ENCODE results near the gene PAX8. TPM values are rescaled to one million over a fixed set of nuclear protein-coding genes. Genes with fewer than 3 reads are reported as not detected.

Gene PAX8
- total RNA-seq, 4 donors from 2014 or later = 0.62 to 2.5 (median 1.1) TPM; not detected in 1

DNA sequence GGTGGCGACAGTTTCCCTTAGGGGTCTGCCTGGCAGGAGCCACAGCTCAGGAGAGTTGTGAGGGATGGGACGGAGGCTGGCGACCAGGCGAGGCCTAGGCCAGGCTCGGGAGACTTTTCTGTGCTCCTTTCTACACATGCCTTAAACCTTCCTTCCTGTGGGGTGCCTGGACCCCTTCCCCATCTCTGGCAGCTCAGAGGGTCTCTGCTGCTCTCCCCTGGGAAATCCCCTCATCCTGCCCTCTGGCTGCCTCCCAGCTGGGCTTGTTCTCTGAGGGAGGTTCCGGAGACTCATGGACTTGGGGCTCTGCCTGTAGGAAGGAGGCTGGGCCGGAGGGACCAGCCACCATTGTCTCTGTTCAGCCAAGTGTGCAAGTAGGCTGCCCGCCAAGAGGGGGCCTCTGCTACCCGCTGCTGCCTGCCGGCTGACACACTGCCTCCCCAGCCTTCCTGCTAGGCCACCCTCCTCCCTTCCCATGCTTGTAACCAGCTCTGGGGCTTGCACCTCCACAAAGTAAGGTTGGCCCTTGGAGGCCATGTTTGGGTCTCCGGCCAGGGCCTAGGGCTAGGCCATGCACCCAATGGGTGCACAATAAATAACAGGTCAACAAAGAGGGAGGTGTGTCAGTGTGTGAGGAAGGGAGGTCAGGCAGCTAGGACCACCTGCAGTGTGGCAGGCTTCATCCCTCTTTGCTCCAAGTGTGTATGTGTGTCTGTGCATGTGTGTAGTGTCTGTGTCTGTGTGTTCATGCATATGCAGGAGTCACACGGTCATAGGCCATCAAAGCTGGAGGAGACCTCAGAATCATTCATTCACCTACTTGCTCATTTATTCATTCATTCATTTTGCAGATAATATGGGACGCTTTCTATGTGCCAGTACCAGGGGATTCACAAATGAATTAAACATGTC lies 76.2 kb downstream of the PAX8 start:
- Histone ChIP-seq H3K36me3 (no peaks in the 10 kb centered on the region), H3K4me1 (peaks cover 0 to 22% (median 5%) of the 10 kb centered on the region in 3 donors), H3K4me3 (no peak overlapping the region), H3K27me3 (no peaks in the 10 kb centered on the region), H3K9me3 (no peaks in the 10 kb centered on the region), H3K27ac (no peak overlapping the region)
- TF ChIP-seq, protein P1, sequence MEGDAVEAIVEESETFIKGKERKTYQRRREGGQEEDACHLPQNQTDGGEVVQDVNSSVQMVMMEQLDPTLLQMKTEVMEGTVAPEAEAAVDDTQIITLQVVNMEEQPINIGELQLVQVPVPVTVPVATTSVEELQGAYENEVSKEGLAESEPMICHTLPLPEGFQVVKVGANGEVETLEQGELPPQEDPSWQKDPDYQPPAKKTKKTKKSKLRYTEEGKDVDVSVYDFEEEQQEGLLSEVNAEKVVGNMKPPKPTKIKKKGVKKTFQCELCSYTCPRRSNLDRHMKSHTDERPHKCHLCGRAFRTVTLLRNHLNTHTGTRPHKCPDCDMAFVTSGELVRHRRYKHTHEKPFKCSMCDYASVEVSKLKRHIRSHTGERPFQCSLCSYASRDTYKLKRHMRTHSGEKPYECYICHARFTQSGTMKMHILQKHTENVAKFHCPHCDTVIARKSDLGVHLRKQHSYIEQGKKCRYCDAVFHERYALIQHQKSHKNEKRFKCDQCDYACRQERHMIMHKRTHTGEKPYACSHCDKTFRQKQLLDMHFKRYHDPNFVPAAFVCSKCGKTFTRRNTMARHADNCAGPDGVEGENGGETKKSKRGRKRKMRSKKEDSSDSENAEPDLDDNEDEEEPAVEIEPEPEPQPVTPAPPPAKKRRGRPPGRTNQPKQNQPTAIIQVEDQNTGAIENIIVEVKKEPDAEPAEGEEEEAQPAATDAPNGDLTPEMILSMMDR (IDR thresholded peaks at IDR 0.05) = no peak
- TF ChIP-seq POLR2AphosphoS5 (IDR thresholded peaks at IDR 0.05) (no peak), EP300 (IDR thresholded peaks at IDR 0.05) (no peak), POLR2A (IDR thresholded peaks at IDR 0.05) (no peak)
- 48 to 83% methylated on average over 4 to 8 of the region's 13 CpGs for WGBS, 2 donors (ENCODE audit: low coverage in 1 of 2)
- no peak for ATAC-seq

DNA sequence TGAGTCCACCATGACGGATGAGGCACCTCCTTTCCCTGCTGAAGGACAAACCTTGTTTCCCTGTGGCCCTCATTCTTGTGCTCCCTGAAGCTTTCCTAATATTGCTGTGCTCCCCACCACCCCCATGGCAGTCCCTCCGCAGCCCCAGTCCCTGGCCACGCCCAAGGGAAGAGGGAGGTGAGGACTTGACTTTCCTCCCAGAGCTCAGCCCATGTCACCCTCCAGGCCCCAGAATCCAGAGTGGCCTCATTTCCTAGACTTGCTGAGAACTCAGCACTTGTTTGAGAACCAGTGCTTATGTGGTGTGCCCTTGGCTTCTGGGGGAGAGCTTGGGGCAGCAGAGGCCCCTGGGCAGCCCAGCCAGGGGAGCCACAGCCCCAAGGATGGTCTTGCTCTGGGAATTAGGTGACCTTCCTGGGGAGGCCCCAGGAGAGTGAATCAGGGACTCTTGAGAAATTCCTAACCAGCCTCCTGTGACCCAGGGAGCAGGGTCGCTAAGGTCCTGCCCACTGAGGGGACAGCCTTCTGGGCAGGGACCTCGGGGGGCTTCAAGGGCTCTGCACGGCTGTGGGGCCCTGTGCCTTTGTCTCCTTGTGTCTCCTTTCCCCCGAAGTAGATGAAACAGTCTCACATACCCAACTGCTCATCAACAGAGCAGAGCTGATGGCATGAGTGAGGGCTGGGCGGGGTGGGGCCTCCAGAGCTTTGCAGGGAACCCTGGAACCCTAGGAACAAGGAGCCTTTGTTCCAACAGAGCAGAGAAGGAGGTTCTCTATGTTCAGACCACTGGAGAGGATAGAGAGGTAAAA lies 77.0 kb downstream of the PAX8 start:
- no peaks in the 10 kb centered on the region for H3K36me3 ChIP-seq
- ATAC-seq = no peak

DNA sequence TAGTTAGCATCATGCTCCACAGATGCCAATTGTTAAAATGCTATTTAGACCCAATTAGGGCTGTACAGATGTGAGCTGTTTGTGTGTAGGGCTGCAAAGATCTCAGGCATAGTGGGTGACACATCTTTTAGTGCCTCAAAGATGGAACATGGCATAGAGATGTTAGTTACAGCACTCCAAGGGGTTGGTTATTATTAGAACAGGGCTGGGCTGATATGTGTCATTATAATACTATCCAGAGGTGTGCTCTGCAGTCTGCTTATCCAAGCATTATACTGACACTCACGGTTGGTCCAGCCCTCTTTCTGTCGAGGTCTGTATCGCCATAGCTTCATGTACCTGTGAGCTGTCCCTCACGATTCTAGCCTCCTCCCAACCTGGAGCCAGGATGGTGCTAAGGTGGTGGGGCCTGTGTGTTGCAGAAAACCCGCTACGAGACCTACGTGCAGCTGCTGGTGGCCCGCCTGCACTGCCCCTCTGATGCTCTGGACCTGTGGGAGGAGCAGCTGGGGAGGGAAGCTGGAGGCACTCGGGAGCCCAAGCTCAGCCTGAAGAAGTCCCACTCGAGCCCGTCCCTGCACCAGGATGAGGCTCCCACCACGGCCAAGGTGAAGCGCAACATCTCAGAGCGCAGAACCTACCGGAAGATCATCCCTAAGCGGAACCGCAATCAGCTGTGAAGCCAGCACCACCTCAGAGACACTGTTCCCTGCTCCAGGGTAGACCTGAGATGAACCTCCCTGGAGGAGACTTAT lies 77.8 kb downstream of the PAX8 start:
- TF ChIP-seq EP300 (IDR thresholded peaks at IDR 0.05) (no peak), POLR2A (IDR thresholded peaks at IDR 0.05) (no peak), POLR2AphosphoS5 (IDR thresholded peaks at IDR 0.05) (no peak)
- TF ChIP-seq, protein P1 (IDR thresholded peaks at IDR 0.05) = no peak
- Histone ChIP-seq H3K4me1 (peaks cover 0 to 22% (median 5%) of the 10 kb centered on the region in 3 donors), H3K27ac (no peak overlapping the region), H3K4me3 (no peak overlapping the region), H3K9me3 (no peaks in the 10 kb centered on the region), H3K27me3 (no peaks in the 10 kb centered on the region), H3K36me3 (no peaks in the 10 kb centered on the region)
- WGBS, 2 donors (ENCODE audit: low coverage in 1 of 2) = 59 to 100% methylated on average over 3 to 4 of the region's 17 CpGs
- ATAC-seq = no peak

More for the DNA sequence above, 77.0 kb downstream of the PAX8 start:
- Histone ChIP-seq H3K9me3 (no peaks in the 10 kb centered on the region), H3K27me3 (no peaks in the 10 kb centered on the region), H3K27ac (peak overlapping the region in 1 of 4 donors; percentile 45), H3K4me1 (peaks cover 0 to 22% (median 5%) of the 10 kb centered on the region in 3 donors), H3K4me3 (no peak overlapping the region)
- TF ChIP-seq, protein P1 (IDR thresholded peaks at IDR 0.05) = no peak
- TF ChIP-seq POLR2AphosphoS5 (IDR thresholded peaks at IDR 0.05) (no peak), EP300 (IDR thresholded peaks at IDR 0.05) (no peak), POLR2A (IDR thresholded peaks at IDR 0.05) (no peak)
- WGBS, 2 donors (ENCODE audit: low coverage in 1 of 2) = 67% methylated on average over 1 of the region's 8 CpGs; no CpG with 5 or more reads in 1 of the 2 donors

DNA sequence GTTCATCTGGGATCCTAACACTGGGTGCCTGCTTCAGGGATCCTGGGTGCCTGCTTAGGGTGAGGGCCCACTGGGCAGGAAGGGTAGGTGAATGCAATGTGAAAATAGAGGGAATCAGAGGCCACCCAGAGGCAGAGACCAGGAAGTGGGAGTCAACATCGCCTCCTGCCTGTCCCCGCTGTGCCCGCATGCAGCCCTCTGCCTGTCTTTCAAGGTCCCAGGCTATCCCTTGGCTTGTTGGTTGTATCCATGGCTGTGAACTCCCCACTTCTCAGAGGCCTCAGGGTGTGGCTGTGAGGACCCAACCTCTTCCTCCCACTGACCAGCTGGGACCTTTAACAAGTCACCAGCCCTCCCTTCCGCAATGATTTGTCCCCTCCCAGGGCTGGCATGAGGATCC lies 78.5 kb downstream of the PAX8 start:
- TF ChIP-seq EP300 (IDR thresholded peaks at IDR 0.05) (no peak), POLR2A (IDR thresholded peaks at IDR 0.05) (no peak), POLR2AphosphoS5 (IDR thresholded peaks at IDR 0.05) (no peak)
- TF ChIP-seq, protein P1 (IDR thresholded peaks at IDR 0.05) = no peak
- no peak for ATAC-seq
- Histone ChIP-seq H3K4me3 (no peak overlapping the region), H3K9me3 (no peaks in the 10 kb centered on the region), H3K4me1 (peaks cover 0 to 22% (median 5%) of the 10 kb centered on the region in 3 donors), H3K36me3 (no peaks in the 10 kb centered on the region), H3K27me3 (no peaks in the 10 kb centered on the region), H3K27ac (no peak overlapping the region)
- WGBS, 2 donors (ENCODE audit: low coverage in 1 of 2) = 91% methylated on average over 4 of the region's 4 CpGs; no CpG with 5 or more reads in 1 of the 2 donors

All from gastroesophageal sphincter (tissue), 4 donors.